ENCODE measurements around the gene VRTN. TPM values are rescaled to one million over a fixed set of nuclear protein-coding genes. Genes with fewer than 3 reads are reported as not detected.

Gene VRTN
- total and polyA plus RNA-seq, 2 of the 13 experiments (the other 11 are each of a cell fraction or from before 2014, with no cell fraction given) = not detected

- no peak for TF ChIP-seq ZNF513 (CRISPR knock-in tag; conservative IDR thresholded peaks at IDR 0.05)
- TF ChIP-seq SRF (IDR thresholded peaks at IDR 0.05; ENCODE audit: low read depth, low read length) = no peak
- TF ChIP-seq MBD4 (IDR thresholded peaks at IDR 0.05; ENCODE audit: borderline replicate concordance, low read length) = no peak
- TF ChIP-seq TCF7 (IDR thresholded peaks at IDR 0.05; ENCODE audit: low read depth) = no peak
- no peak for TF ChIP-seq HMGXB4 (CRISPR knock-in tag; IDR thresholded peaks at IDR 0.05; ENCODE audit: borderline replicate concordance in 1 of 2, low read depth in 1 of 2)
- 0 out of 2 replicates have a peak, but pooled peaks have one; percentile 51 for TF ChIP-seq NAIF1 (CRISPR knock-in tag; IDR thresholded peaks at IDR 0.05; ENCODE audit: borderline replicate concordance)
- no peak for TF ChIP-seq ZNF644 (CRISPR knock-in tag; IDR thresholded peaks at IDR 0.05; ENCODE audit: low read depth)
- no peak for TF ChIP-seq THAP7 (CRISPR knock-in tag; IDR thresholded peaks at IDR 0.05)
- TF ChIP-seq SIN3B (IDR thresholded peaks at IDR 0.05; ENCODE audit: low read length) = no peak
- no peak for TF ChIP-seq KDM5A (IDR thresholded peaks at IDR 0.05; ENCODE audit: borderline replicate concordance, low read length)
- TF ChIP-seq ZNF282 (IDR thresholded peaks at IDR 0.05; ENCODE audit: partially characterized antibody) = no peak
- no peak for TF ChIP-seq FOSL1 (CRISPR knock-in tag; IDR thresholded peaks at IDR 0.05; ENCODE audit: borderline replicate concordance)
- no peak for TF ChIP-seq CREB1 (IDR thresholded peaks at IDR 0.05)
- TF ChIP-seq CREB1 (CRISPR knock-in tag; IDR thresholded peaks at IDR 0.05) = no peak
- TF ChIP-seq ZNF275 (CRISPR knock-in tag; IDR thresholded peaks at IDR 0.05; ENCODE audit: borderline replicate concordance) = no peak
- TF ChIP-seq ZNF737 (CRISPR knock-in tag; IDR thresholded peaks at IDR 0.05; ENCODE audit: borderline replicate concordance) = no peak
- TF ChIP-seq GPN1 (CRISPR knock-in tag; IDR thresholded peaks at IDR 0.05; ENCODE audit: borderline replicate concordance) = no peak
- TF ChIP-seq AKAP8 (CRISPR knock-in tag; IDR thresholded peaks at IDR 0.05) = 0 out of 2 replicates have a peak, but pooled peaks have one; percentile 32
- TF ChIP-seq SIX1 (CRISPR knock-in tag; IDR thresholded peaks at IDR 0.05; ENCODE audit: borderline replicate concordance) = no peak
- TF ChIP-seq, protein P1, sequence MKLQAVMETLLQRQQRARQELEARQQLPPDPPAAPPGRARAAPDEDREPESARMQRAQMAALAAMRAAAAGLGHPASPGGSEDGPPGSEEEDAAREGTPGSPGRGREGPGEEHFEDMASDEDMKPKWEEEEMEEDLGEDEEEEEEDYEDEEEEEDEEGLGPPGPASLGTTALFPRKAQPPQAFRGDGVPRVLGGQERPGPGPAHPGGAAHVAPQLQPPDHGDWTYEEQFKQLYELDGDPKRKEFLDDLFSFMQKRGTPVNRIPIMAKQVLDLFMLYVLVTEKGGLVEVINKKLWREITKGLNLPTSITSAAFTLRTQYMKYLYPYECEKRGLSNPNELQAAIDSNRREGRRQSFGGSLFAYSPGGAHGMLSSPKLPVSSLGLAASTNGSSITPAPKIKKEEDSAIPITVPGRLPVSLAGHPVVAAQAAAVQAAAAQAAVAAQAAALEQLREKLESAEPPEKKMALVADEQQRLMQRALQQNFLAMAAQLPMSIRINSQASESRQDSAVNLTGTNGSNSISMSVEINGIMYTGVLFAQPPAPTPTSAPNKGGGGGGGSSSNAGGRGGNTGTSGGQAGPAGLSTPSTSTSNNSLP (IDR thresholded peaks at IDR 0.05; ENCODE audit: low read depth, low read length) = no peak
- TF ChIP-seq, protein P2, sequence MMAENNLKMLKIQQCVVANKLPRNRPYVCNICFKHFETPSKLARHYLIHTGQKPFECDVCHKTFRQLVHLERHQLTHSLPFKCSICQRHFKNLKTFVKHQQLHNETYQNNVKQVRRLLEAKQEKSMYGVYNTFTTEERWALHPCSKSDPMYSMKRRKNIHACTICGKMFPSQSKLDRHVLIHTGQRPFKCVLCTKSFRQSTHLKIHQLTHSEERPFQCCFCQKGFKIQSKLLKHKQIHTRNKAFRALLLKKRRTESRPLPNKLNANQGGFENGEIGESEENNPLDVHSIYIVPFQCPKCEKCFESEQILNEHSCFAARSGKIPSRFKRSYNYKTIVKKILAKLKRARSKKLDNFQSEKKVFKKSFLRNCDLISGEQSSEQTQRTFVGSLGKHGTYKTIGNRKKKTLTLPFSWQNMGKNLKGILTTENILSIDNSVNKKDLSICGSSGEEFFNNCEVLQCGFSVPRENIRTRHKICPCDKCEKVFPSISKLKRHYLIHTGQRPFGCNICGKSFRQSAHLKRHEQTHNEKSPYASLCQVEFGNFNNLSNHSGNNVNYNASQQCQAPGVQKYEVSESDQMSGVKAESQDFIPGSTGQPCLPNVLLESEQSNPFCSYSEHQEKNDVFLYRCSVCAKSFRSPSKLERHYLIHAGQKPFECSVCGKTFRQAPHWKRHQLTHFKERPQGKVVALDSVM (CRISPR knock-in tag; IDR thresholded peaks at IDR 0.05) = peak; percentile 61; the same call in 1 of the 2 replicates
- no peak for TF ChIP-seq HMGA1 (CRISPR knock-in tag; conservative IDR thresholded peaks at IDR 0.05)
Observed at GRCh38 chr14:74301594-74302151, 46.6 kb upstream of the VRTN start (continued).

All from HepG2 (cell line).